ENCODE data around the gene KRT13.
A peak's percentile ranks its signal among the peaks of the same experiment; 100 is the strongest.

Gene KRT13

GRCh38 chr17:41492351-41492750 lies 13.1 kb downstream of the KRT13 start:
- DNase-seq, result peak; percentile 78 to 83

- DNase-seq, result no peak
These were observed 13.9 kb downstream of the KRT13 start for GRCh38 chr17:41491476-41491875.

GRCh38 chr17:41490000-41490990 lies 15.1 kb downstream of the KRT13 start:
- DNase-seq, result peak; percentile 16 to 28

GRCh38 chr17:41489531-41489930 lies 15.9 kb downstream of the KRT13 start, which contains the start of gene KRT36:
Gene KRT36 (minus strand): TSS chr17:41489910. CDS start chr17:41489864, 46 bp downstream.
- DNase-seq, result no peak

GRCh38 chr17:41486809-41487530 lies 18.4 kb downstream of the KRT13 start:
- DNase-seq, result peak in 1 of 2 donors; percentile 48

GRCh38 chr17:41486316-41486715 lies 19.1 kb downstream of the KRT13 start:
- no peak for DNase-seq

GRCh38 chr17:41484920-41485904 lies 20.2 kb downstream of the KRT13 start:
- DNase-seq, result no peak

- no peak for DNase-seq
These were observed 21.2 kb downstream of the KRT13 start for GRCh38 chr17:41483991-41484826.

GRCh38 chr17:41483531-41483930 lies 21.9 kb downstream of the KRT13 start:
- DNase-seq, result no peak

- no peak for DNase-seq
These were observed 24.4 kb downstream of the KRT13 start, which contains the start of gene KRT35 for GRCh38 chr17:41481036-41481435. Gene KRT35 (minus strand): TSS chr17:41481151. CDS start chr17:41481097, 54 bp downstream.

GRCh38 chr17:41480581-41480980 lies 24.8 kb downstream of the KRT13 start:
- no peak for DNase-seq

GRCh38 chr17:41480136-41480535 lies 25.3 kb downstream of the KRT13 start:
- peak in 1 of 2 donors; percentile 20 for DNase-seq

GRCh38 chr17:41478237-41478636 lies 27.2 kb downstream of the KRT13 start:
- DNase-seq, result no peak

- no peak for DNase-seq
These were observed 28.3 kb downstream of the KRT13 start for GRCh38 chr17:41476866-41477815.

GRCh38 chr17:41475421-41475820 lies 30.0 kb downstream of the KRT13 start:
- DNase-seq, result no peak

- no peak for DNase-seq
These were observed 30.5 kb downstream of the KRT13 start for GRCh38 chr17:41474863-41475262.

GRCh38 chr17:41468346-41468745 lies 37.1 kb downstream of the KRT13 start:
- no peak for DNase-seq

- DNase-seq, result no peak
These were observed 37.9 kb downstream of the KRT13 start for GRCh38 chr17:41467561-41467960.

GRCh38 chr17:41466988-41467387 lies 38.4 kb downstream of the KRT13 start, which contains the start of gene KRT32:
Gene KRT32 (minus strand): TSS chr17:41467386. CDS start chr17:41467325, 61 bp downstream.
- no peak for DNase-seq

- DNase-seq, result no peak
These were observed 40.7 kb downstream of the KRT13 start for GRCh38 chr17:41464682-41465081.

Measured in inflammatory macrophage treated with lipopolysaccharide for 1 hour (primary cell).